B cell (primary cell): Measurements from ENCODE around the gene C1orf116.

ENCODE experiments used
- CTCF ChIP-seq: fragments of 200-600 bp; IDR thresholded peaks from one replicate; pipeline ENCODE4 v1.8.0; 2022; ENCODE audit warnings: antibody characterized with exemption, mild to moderate bottlenecking
- EZH2 ChIP-seq: IDR thresholded peaks from 2 replicates; pipeline ENCODE4 v1.6.1; 2012; ENCODE audit warnings: borderline replicate concordance, low read depth, mild to moderate bottlenecking, moderate library complexity, low read length; ENCODE audit not compliant: insufficient read depth, poor library complexity, severe bottlenecking

- TF ChIP-seq CTCF = no peak
- no peak for TF ChIP-seq EZH2
Observed at GRCh38 chr1:207006914-207007313, 25.6 kb downstream of the C1orf116 start.
